Measurements from ENCODE around the gene PPARGC1A.

The PPARGC1A gene

GRCh38 chr4:23856630-23857029, 33.2 kb downstream of the PPARGC1A start:
- Histone ChIP-seq H3K4me2 (ENCODE audit: low read length) (no peak overlapping the region), H3K4me3 (ENCODE audit: low read length) (no peak overlapping the region), H3K9ac (ENCODE audit: low read depth, low read length) (no peak overlapping the region), H3K4me1 (ENCODE audit: control insufficient read depth, insufficient read depth, low read length) (peaks cover 9% of the 10 kb centered on the region), H3K27me3 (ENCODE audit: control insufficient read depth, insufficient read depth, low read length) (no peaks in the 10 kb centered on the region), H3K9me3 (replicated peaks; ENCODE audit: low read length) (no peaks in the 10 kb centered on the region), H3K36me3 (ENCODE audit: insufficient read depth, low read length) (no peaks in the 10 kb centered on the region)

GRCh38 chr4:23855912-23856605, 33.8 kb downstream of the PPARGC1A start:
- no peak overlapping the region for H3K9ac ChIP-seq (ENCODE audit: low read depth, low read length)
- peaks cover 9% of the 10 kb centered on the region for H3K4me1 ChIP-seq (ENCODE audit: control insufficient read depth, insufficient read depth, low read length)
- H3K4me3 ChIP-seq (ENCODE audit: low read length): no peak overlapping the region
- no peaks in the 10 kb centered on the region for H3K27me3 ChIP-seq (ENCODE audit: control insufficient read depth, insufficient read depth, low read length)
- H3K9me3 ChIP-seq (replicated peaks; ENCODE audit: low read length): no peaks in the 10 kb centered on the region
- H3K36me3 ChIP-seq (ENCODE audit: insufficient read depth, low read length): no peaks in the 10 kb centered on the region
- no peak overlapping the region for H3K4me2 ChIP-seq (ENCODE audit: low read length)

GRCh38 chr4:23853986-23854660, 35.7 kb downstream of the PPARGC1A start:
- H3K4me2 ChIP-seq (ENCODE audit: low read length): no peak overlapping the region
- no peak overlapping the region for H3K4me3 ChIP-seq (ENCODE audit: low read length)
- H3K36me3 ChIP-seq (ENCODE audit: insufficient read depth, low read length): no peaks in the 10 kb centered on the region
- no peak overlapping the region for H3K9ac ChIP-seq (ENCODE audit: low read depth, low read length)
- H3K9me3 ChIP-seq (replicated peaks; ENCODE audit: low read length): no peaks in the 10 kb centered on the region
- H3K27me3 ChIP-seq (ENCODE audit: control insufficient read depth, insufficient read depth, low read length): no peaks in the 10 kb centered on the region
- peaks cover 9% of the 10 kb centered on the region for H3K4me1 ChIP-seq (ENCODE audit: control insufficient read depth, insufficient read depth, low read length)

GRCh38 chr4:23851464-23851863, 38.4 kb downstream of the PPARGC1A start:
- no peak overlapping the region for H3K9ac ChIP-seq (ENCODE audit: low read depth, low read length)
- peaks cover 5% of the 10 kb centered on the region for H3K4me1 ChIP-seq (ENCODE audit: control insufficient read depth, insufficient read depth, low read length)
- H3K4me3 ChIP-seq (ENCODE audit: low read length): no peak overlapping the region
- H3K27me3 ChIP-seq (ENCODE audit: control insufficient read depth, insufficient read depth, low read length): no peaks in the 10 kb centered on the region
- H3K4me2 ChIP-seq (ENCODE audit: low read length): no peak overlapping the region
- no peaks in the 10 kb centered on the region for H3K9me3 ChIP-seq (replicated peaks; ENCODE audit: low read length)
- H3K36me3 ChIP-seq (ENCODE audit: insufficient read depth, low read length): no peaks in the 10 kb centered on the region

- Histone ChIP-seq H3K4me1 (ENCODE audit: control insufficient read depth, insufficient read depth, low read length) (no peaks in the 10 kb centered on the region), H3K4me3 (ENCODE audit: low read length) (no peak overlapping the region)
Measured at GRCh38 chr4:23847158-23847557, 42.7 kb downstream of the PPARGC1A start.

GRCh38 chr4:23844961-23845360, 44.9 kb downstream of the PPARGC1A start:
- Histone ChIP-seq H3K4me1 (ENCODE audit: control insufficient read depth, insufficient read depth, low read length) (no peaks in the 10 kb centered on the region), H3K4me3 (ENCODE audit: low read length) (no peak overlapping the region), H3K36me3 (ENCODE audit: insufficient read depth, low read length) (no peaks in the 10 kb centered on the region), H3K4me2 (ENCODE audit: low read length) (no peak overlapping the region), H3K9me3 (replicated peaks; ENCODE audit: low read length) (no peaks in the 10 kb centered on the region), H3K27me3 (ENCODE audit: control insufficient read depth, insufficient read depth, low read length) (no peaks in the 10 kb centered on the region), H3K9ac (ENCODE audit: low read depth, low read length) (no peak overlapping the region)

More at GRCh38 chr4:23847158-23847557, 42.7 kb downstream of the PPARGC1A start:
- Histone ChIP-seq H3K4me2 (ENCODE audit: low read length) (no peak overlapping the region), H3K9ac (ENCODE audit: low read depth, low read length) (no peak overlapping the region), H3K27me3 (ENCODE audit: control insufficient read depth, insufficient read depth, low read length) (no peaks in the 10 kb centered on the region), H3K36me3 (ENCODE audit: insufficient read depth, low read length) (no peaks in the 10 kb centered on the region), H3K9me3 (replicated peaks; ENCODE audit: low read length) (no peaks in the 10 kb centered on the region)

- Histone ChIP-seq H3K4me3 (ENCODE audit: low read length) (no peak overlapping the region), H3K9ac (ENCODE audit: low read depth, low read length) (no peak overlapping the region), H3K27me3 (ENCODE audit: control insufficient read depth, insufficient read depth, low read length) (no peaks in the 10 kb centered on the region), H3K4me1 (ENCODE audit: control insufficient read depth, insufficient read depth, low read length) (no peaks in the 10 kb centered on the region), H3K4me2 (ENCODE audit: low read length) (no peak overlapping the region), H3K9me3 (replicated peaks; ENCODE audit: low read length) (no peaks in the 10 kb centered on the region), H3K36me3 (ENCODE audit: insufficient read depth, low read length) (no peaks in the 10 kb centered on the region)
Measured at GRCh38 chr4:23839279-23839678, 50.6 kb downstream of the PPARGC1A start.

- Histone ChIP-seq H3K9me3 (replicated peaks; ENCODE audit: low read length) (no peaks in the 10 kb centered on the region), H3K36me3 (ENCODE audit: insufficient read depth, low read length) (no peaks in the 10 kb centered on the region), H3K9ac (ENCODE audit: low read depth, low read length) (no peak overlapping the region), H3K4me3 (ENCODE audit: low read length) (no peak overlapping the region), H3K4me1 (ENCODE audit: control insufficient read depth, insufficient read depth, low read length) (no peaks in the 10 kb centered on the region), H3K4me2 (ENCODE audit: low read length) (no peak overlapping the region), H3K27me3 (ENCODE audit: control insufficient read depth, insufficient read depth, low read length) (no peaks in the 10 kb centered on the region)
Measured at GRCh38 chr4:23838607-23839006, 51.2 kb downstream of the PPARGC1A start.

GRCh38 chr4:23838131-23838530, 51.7 kb downstream of the PPARGC1A start:
- no peaks in the 10 kb centered on the region for H3K9me3 ChIP-seq (replicated peaks; ENCODE audit: low read length)
- H3K4me3 ChIP-seq (ENCODE audit: low read length): no peak overlapping the region
- no peak overlapping the region for H3K4me2 ChIP-seq (ENCODE audit: low read length)
- H3K9ac ChIP-seq (ENCODE audit: low read depth, low read length): no peak overlapping the region
- H3K36me3 ChIP-seq (ENCODE audit: insufficient read depth, low read length): no peaks in the 10 kb centered on the region
- no peaks in the 10 kb centered on the region for H3K4me1 ChIP-seq (ENCODE audit: control insufficient read depth, insufficient read depth, low read length)
- no peaks in the 10 kb centered on the region for H3K27me3 ChIP-seq (ENCODE audit: control insufficient read depth, insufficient read depth, low read length)

- Histone ChIP-seq H3K9ac (ENCODE audit: low read depth, low read length) (no peak overlapping the region), H3K4me2 (ENCODE audit: low read length) (no peak overlapping the region), H3K4me1 (ENCODE audit: control insufficient read depth, insufficient read depth, low read length) (no peaks in the 10 kb centered on the region), H3K36me3 (ENCODE audit: insufficient read depth, low read length) (no peaks in the 10 kb centered on the region), H3K4me3 (ENCODE audit: low read length) (no peak overlapping the region), H3K9me3 (replicated peaks; ENCODE audit: low read length) (no peaks in the 10 kb centered on the region), H3K27me3 (ENCODE audit: control insufficient read depth, insufficient read depth, low read length) (no peaks in the 10 kb centered on the region)
Measured at GRCh38 chr4:23837371-23837770, 52.5 kb downstream of the PPARGC1A start.

- Histone ChIP-seq H3K4me1 (ENCODE audit: control insufficient read depth, insufficient read depth, low read length) (no peaks in the 10 kb centered on the region), H3K4me3 (ENCODE audit: low read length) (no peak overlapping the region), H3K9me3 (replicated peaks; ENCODE audit: low read length) (no peaks in the 10 kb centered on the region), H3K9ac (ENCODE audit: low read depth, low read length) (no peak overlapping the region), H3K36me3 (ENCODE audit: insufficient read depth, low read length) (no peaks in the 10 kb centered on the region), H3K27me3 (ENCODE audit: control insufficient read depth, insufficient read depth, low read length) (no peaks in the 10 kb centered on the region), H3K4me2 (ENCODE audit: low read length) (no peak overlapping the region)
Measured at GRCh38 chr4:23835774-23836478, 53.9 kb downstream of the PPARGC1A start.
